Skeletal muscle satellite cell (primary cell): Measurements from ENCODE around the gene SF3A1.

ENCODE experiments used
- H3K27me3 ChIP-seq: 2 replicates; pipeline ENCODE4 v1.7.0; 2013; ENCODE audit warnings: low read length; ENCODE audit not compliant: control insufficient read depth, insufficient read depth
- H3K36me3 ChIP-seq: 2 replicates; pipeline ENCODE4 v1.7.0; 2013; ENCODE audit warnings: mild to moderate bottlenecking, control low read depth, low read length; ENCODE audit not compliant: insufficient read depth
- H3K4me1 ChIP-seq: 2 replicates; pipeline ENCODE4 v1.7.0; 2013; ENCODE audit warnings: low read length; ENCODE audit not compliant: control insufficient read depth, insufficient read depth
- H3K4me2 ChIP-seq: 2 replicates; pipeline ENCODE4 v1.7.0; 2013; ENCODE audit warnings: mild to moderate bottlenecking, low read length
- H3K4me3 ChIP-seq: 2 replicates; pipeline ENCODE4 v1.7.0; 2013; ENCODE audit warnings: low read length
- H3K9ac ChIP-seq: 2 replicates; pipeline ENCODE4 v1.7.0; 2013; ENCODE audit warnings: mild to moderate bottlenecking, low read depth, low read length, moderate library complexity
- H3K9me3 ChIP-seq: replicated peaks from 2 replicates; pipeline ENCODE4 v1.7.0; 2013; ENCODE audit warnings: mild to moderate bottlenecking, control low read depth, low read length

Gene SF3A1

DNA sequence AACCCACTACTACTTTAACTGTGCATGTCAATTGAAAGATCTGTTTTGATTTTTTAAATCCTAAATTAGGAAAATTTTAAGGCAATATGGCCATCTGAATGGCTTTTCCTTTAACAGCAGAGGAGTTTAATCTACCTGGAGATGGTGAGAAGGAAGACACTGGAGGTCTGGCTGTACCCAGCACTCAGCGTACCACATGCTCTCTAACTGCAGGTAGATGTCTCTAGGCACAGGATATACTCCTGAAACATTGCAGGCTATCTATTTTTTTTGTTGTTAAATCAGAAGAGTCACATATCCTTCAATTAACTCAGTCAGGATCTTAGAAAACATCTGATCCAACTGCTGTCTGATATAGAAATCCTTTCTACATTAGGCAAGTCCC, 50.1 kb downstream of the SF3A1 start:
- no peaks in the 10 kb centered on the region for H3K27me3 ChIP-seq
- no peak overlapping the region for H3K9ac ChIP-seq
- H3K4me2 ChIP-seq = no peak overlapping the region
- no peak overlapping the region for H3K4me3 ChIP-seq
- H3K9me3 ChIP-seq = no peaks in the 10 kb centered on the region
- H3K36me3 ChIP-seq = peaks cover under 1% of the 10 kb centered on the region
- peaks cover 44% of the 10 kb centered on the region for H3K4me1 ChIP-seq

DNA sequence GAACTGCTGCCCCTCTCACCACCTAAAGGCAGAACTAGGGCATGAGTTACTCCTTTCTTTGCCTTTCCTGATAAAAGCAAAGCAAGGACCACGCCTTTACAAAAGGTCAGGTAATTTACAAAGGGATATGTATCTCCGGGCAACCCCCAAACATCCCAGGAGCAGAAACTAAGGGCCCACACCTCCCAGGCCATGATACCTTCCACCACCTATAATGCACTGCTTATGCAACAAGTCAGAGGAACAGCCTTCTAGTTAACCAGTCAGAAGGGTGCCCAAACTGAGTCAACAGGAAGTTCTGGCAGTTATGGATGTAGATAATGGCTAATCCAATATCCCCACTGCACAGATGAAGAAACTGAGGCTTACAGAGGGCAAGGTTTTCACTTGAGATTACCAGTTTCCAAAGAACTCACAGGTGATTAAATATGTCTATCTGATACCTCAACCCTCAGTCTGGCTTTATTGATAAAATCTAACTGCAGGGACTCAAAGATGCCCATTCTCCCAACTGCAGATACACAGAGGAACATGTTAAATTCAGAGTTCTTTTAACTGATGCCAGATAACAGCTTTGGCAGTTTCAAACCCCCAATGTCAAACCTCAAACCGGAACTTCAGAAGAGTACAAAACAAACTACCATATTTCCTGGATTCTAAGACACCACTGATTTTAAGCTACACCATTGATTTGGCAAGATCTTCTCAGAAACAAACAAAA, 50.6 kb downstream of the SF3A1 start:
- Histone ChIP-seq H3K9me3 (no peaks in the 10 kb centered on the region), H3K4me1 (peaks cover 40% of the 10 kb centered on the region), H3K9ac (no peak overlapping the region), H3K4me2 (no peak overlapping the region), H3K4me3 (no peak overlapping the region), H3K36me3 (peaks cover 6% of the 10 kb centered on the region), H3K27me3 (no peaks in the 10 kb centered on the region)

GRCh38 chr22:30305519-30305905, 51.2 kb downstream of the SF3A1 start:
- Histone ChIP-seq H3K9me3 (no peaks in the 10 kb centered on the region), H3K27me3 (no peaks in the 10 kb centered on the region), H3K36me3 (peaks cover 10% of the 10 kb centered on the region), H3K9ac (no peak overlapping the region), H3K4me3 (no peak overlapping the region), H3K4me1 (peaks cover 35% of the 10 kb centered on the region), H3K4me2 (no peak overlapping the region)

DNA sequence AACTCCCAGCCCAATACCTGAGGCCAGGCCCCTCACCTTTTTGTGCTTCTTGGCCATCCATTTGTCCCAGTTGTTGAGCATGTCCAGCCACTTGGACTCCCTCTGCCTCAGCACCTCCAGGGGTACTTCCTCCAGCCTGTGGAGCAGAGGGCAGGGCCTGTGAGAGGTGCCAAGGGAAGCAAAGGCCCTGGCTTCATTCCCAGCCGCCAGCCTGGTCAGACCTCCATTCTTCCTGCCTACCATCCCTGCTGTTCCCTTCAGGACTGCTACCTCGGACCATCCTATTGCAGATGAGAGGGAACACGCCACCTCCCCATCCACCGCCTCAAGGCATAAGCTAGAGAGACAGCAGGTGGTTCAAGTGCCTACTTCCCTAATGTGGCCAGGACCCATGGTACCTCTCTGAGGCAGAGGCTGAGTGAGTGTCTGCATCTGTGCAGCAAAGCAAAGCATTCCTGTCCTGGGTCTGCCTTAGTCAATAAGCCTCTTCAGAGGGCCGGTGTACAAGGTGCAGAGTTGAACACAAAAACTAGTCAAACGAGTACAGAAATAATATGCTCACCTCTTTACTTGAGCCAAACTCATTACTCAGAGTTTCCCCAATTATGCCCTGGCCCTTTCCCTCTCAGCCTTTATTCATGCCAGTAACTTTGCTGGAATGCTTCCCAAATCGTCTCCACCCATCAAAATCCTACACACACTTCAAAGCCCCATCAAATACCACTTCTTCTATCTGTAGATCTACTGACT, 52.0 kb downstream of the SF3A1 start:
- Histone ChIP-seq H3K9ac (no peak overlapping the region), H3K4me1 (peaks cover 31% of the 10 kb centered on the region), H3K4me3 (no peak overlapping the region), H3K36me3 (peaks cover 14% of the 10 kb centered on the region), H3K9me3 (no peaks in the 10 kb centered on the region), H3K27me3 (no peaks in the 10 kb centered on the region), H3K4me2 (no peak overlapping the region)

- H3K4me3 ChIP-seq = no peak overlapping the region
- peaks cover 30% of the 10 kb centered on the region for H3K36me3 ChIP-seq
Measured at GRCh38 chr22:30302810-30303138, 53.9 kb downstream of the SF3A1 start.

GRCh38 chr22:30301995-30302809, 54.5 kb downstream of the SF3A1 start:
- Histone ChIP-seq H3K4me3 (no peak overlapping the region), H3K9ac (no peak overlapping the region), H3K36me3 (peaks cover 34% of the 10 kb centered on the region), H3K4me1 (peaks cover 31% of the 10 kb centered on the region), H3K27me3 (no peaks in the 10 kb centered on the region), H3K4me2 (no peak overlapping the region), H3K9me3 (no peaks in the 10 kb centered on the region)

More at GRCh38 chr22:30302810-30303138, 53.9 kb downstream of the SF3A1 start:
- Histone ChIP-seq H3K9ac (no peak overlapping the region), H3K27me3 (no peaks in the 10 kb centered on the region), H3K9me3 (no peaks in the 10 kb centered on the region), H3K4me1 (peaks cover 31% of the 10 kb centered on the region), H3K4me2 (no peak overlapping the region)

DNA sequence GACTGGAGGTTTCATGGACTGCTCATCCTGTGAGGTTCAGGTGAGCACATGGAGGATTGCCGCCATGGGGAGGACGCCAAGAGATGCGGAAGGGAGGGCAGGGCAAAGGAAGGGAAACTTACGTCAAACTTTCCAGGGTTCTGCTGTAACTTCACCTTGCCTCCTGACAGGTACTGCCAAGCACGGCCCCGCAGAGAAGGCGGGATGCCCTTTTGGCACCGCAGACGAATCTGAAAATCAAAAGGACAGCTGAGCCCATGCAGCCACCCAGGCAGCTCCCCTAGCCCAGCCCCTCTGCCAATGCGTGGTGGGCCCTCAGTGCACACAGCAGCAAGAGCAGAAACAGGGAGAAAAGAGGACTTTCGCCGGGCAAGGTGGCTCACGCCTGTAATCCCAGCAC, 57.4 kb downstream of the SF3A1 start:
- H3K27me3 ChIP-seq = no peaks in the 10 kb centered on the region
- H3K36me3 ChIP-seq = peaks cover 60% of the 10 kb centered on the region
- no peak overlapping the region for H3K9ac ChIP-seq
- H3K4me2 ChIP-seq = no peak overlapping the region
- no peaks in the 10 kb centered on the region for H3K9me3 ChIP-seq
- H3K4me3 ChIP-seq = no peak overlapping the region
- H3K4me1 ChIP-seq = peaks cover 16% of the 10 kb centered on the region

GRCh38 chr22:30297991-30298701, 58.5 kb downstream of the SF3A1 start:
- Histone ChIP-seq H3K4me1 (peaks cover 13% of the 10 kb centered on the region), H3K27me3 (no peaks in the 10 kb centered on the region), H3K4me2 (no peak overlapping the region), H3K4me3 (no peak overlapping the region), H3K9me3 (no peaks in the 10 kb centered on the region), H3K9ac (no peak overlapping the region), H3K36me3 (peaks cover 72% of the 10 kb centered on the region)

GRCh38 chr22:30297276-30297990, 59.3 kb downstream of the SF3A1 start:
- H3K4me2 ChIP-seq = no peak overlapping the region
- H3K27me3 ChIP-seq = no peaks in the 10 kb centered on the region
- H3K9me3 ChIP-seq = no peaks in the 10 kb centered on the region
- H3K4me1 ChIP-seq = peaks cover 9% of the 10 kb centered on the region
- no peak overlapping the region for H3K4me3 ChIP-seq
- peaks cover 76% of the 10 kb centered on the region for H3K36me3 ChIP-seq
- H3K9ac ChIP-seq = no peak overlapping the region

DNA sequence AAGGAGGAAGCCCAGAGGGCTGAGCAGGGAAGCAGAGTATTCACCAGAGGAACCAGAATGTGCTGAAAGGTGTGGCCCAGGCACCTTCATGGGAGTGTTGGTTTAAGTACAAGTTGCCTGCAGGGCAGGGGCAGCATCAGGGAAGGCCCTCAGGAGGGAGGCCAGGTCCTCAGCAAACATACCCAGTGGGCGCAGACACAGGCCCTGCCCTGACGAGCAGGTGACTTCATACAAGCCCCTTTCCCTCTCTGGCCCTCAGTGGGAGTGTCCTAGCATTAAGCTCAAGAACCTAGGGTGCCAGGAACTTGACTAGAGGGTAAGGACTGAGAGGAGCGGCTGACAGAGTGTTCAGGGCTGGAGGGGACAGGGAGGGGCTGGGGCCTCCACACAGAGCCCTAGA, 59.9 kb downstream of the SF3A1 start:
- no peak overlapping the region for H3K9ac ChIP-seq
- H3K36me3 ChIP-seq = peaks cover 80% of the 10 kb centered on the region
- H3K9me3 ChIP-seq = no peaks in the 10 kb centered on the region
- no peak overlapping the region for H3K4me2 ChIP-seq
- H3K4me1 ChIP-seq = peaks cover 3% of the 10 kb centered on the region
- H3K4me3 ChIP-seq = no peak overlapping the region
- no peaks in the 10 kb centered on the region for H3K27me3 ChIP-seq
